GM12891 (cell line): Measurements from ENCODE around the gene ATG14.

Source experiments
- PAX5 ChIP-seq: IDR thresholded peaks from 2 replicates; pipeline ENCODE4 v1.6.1; 2011; ENCODE audit warnings: low read length, moderate library complexity, mild to moderate bottlenecking; ENCODE audit not compliant: insufficient read depth, severe bottlenecking
- POLR2A ChIP-seq: IDR thresholded peaks from 2 replicates; pipeline ENCODE4 v1.6.1; 2011; ENCODE audit warnings: low read depth, low read length, control low read depth
- POLR2AphosphoS5 ChIP-seq: IDR thresholded peaks from 2 replicates; pipeline ENCODE4 v1.6.1; 2011; ENCODE audit warnings: low read depth, low read length, control low read depth
- POU2F2 ChIP-seq: IDR thresholded peaks from 2 replicates; pipeline ENCODE4 v1.6.1; 2011; ENCODE audit warnings: low read depth, mild to moderate bottlenecking, control low read depth, low read length, moderate library complexity
- SPI1 ChIP-seq: IDR thresholded peaks from 2 replicates; pipeline ENCODE4 v1.6.1; 2011; ENCODE audit warnings: low read depth, low read length, control low read depth
- TAF1 ChIP-seq: IDR thresholded peaks from 2 replicates; pipeline ENCODE4 v1.6.1; 2011; ENCODE audit warnings: low read depth, low read length, control low read depth

GRCh38 chr14:55355922-55356321, 55.7 kb downstream of the ATG14 start:
- TF ChIP-seq POLR2A (no peak), POLR2AphosphoS5 (no peak), TAF1 (no peak), SPI1 (no peak), POU2F2 (no peak), PAX5 (no peak)
